Stimulated activated CD4-positive, alpha-beta T cell treated with anti-CD3 and anti-CD28 coated beads, Interleukin-1b, Interleukin-23, amount 100 ng/mL, for 4 hours (primary cell): ENCODE measurements around the gene EPGN.
"Not testable (repeated sequence)": the region's sequence is repeated elsewhere in the genome, so short reads cannot be mapped to it uniquely, and the experiment has no call there.

Experiments used
- DNase-seq, 2 donors: peaks; one replicate each; pipeline ENCODE4 v3.0.0-alpha.2; 2020; ENCODE audit warnings: low read depth in 2 of 2

The EPGN gene

DNA sequence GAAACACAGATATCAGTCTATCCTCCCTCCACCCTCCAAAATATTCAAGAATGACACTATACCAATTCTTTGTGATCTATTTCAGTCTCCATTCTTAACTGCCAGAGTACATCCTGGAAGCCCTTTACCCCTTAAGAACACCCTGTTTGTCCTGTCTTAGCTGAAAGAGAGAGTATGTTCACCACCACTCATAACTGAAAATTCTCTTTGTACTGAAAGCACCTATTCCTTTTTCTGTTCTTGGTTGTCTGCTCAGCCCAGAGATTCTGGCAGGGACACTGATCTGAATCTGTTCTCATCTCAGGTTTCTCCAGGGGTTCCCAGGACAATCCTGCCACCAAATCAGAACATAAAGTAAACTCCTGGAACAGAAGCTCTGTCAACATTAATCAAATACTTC lies 31.2 kb downstream of the EPGN start:
- no peak for DNase-seq

DNA sequence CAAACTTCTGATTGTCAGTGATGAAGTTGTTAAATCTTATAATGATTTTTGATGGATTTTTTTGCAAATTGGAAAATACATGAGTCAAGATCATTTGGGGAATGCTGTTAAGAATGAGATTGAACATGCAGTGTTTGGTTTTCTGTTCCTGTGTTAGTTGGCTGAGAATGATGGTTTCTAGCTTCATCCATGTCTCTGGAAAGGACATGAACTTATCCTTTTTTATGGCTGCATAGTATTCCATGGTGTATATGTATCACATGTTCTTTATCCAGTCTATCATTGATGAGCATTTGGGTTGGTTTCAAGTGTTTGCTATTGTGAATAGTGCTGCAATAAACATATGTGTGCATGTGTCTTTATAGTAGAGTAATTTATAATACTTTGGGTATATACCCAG lies 32.2 kb downstream of the EPGN start:
- DNase-seq, result not testable (repeated sequence)

DNA sequence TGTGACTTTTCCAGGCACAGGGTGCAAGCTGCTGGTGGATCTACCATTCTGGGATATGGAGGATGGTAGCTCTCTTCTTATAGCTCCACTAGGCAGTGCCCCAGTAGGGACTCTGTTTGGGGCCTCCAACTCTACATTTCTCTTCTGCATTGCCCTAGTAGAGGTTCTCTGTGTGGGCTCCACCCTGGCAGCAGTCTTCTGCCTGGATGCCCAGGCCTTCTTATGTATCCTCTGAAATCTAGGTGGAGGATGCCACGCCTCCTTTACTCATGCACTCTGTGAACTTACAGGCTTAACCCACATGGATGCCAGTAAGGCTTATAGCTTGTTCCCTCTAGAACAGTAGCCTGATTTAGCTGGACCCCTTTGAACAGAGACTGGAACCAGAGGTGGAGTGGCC lies 35.8 kb downstream of the EPGN start:
- DNase-seq, result no peak

DNA sequence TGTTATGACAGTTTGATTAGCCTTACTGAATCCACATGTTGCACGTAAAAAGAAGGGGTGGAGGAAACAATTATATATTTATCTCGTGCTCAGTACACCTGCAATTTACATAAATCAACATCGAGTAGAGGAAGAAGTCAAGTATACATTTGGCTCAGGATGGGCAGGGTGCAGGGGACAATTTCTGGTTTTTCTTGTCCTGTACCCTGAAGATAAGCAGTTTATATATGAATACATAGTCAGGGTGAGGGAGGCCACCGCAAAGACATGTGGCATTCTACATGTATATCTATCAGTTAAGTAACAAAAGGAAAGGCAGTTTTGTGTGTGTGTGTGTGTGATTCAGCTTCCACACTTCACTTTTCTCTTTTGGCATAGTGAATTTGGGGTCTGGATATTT lies 45.6 kb downstream of the EPGN start:
- DNase-seq, result no peak

DNA sequence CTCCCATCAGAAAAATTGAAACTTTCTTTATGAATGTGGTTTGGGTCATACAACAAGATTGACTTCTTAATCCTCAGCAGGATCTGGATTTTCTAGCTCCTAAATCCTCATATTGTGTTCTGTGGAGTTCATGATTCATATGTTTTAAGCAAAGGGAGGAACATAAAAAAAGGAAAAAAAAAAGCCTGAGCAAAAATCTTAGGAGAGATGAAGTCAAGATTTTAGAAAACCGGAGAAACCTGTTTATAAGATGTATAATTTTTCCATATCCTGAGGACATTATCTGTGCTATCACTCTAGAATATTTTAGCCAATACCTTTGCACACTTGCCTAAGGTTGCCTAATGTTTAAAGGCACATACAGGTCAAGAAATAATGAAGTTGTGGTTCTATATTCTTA lies 49.7 kb downstream of the EPGN start:
- no peak for DNase-seq

DNA sequence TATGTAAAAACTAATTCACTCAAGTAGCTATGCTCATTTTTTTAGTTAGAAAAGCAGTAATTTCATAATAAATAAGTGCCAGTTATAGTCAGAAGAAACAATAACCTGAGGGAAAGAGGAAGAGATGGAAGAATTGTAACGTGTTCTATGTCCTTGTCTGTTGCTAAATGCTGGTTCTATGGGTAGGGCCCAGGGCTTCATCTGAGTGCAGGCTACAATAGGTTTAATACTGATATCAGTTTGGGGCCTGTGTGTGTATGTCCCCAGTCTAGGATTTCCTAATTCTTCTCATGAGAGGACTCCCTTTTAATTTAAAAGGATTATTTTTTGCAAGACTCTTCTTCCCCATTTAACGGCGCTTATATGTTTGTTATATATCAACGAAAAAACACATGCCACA lies 53.4 kb downstream of the EPGN start:
- DNase-seq, result no peak

DNA sequence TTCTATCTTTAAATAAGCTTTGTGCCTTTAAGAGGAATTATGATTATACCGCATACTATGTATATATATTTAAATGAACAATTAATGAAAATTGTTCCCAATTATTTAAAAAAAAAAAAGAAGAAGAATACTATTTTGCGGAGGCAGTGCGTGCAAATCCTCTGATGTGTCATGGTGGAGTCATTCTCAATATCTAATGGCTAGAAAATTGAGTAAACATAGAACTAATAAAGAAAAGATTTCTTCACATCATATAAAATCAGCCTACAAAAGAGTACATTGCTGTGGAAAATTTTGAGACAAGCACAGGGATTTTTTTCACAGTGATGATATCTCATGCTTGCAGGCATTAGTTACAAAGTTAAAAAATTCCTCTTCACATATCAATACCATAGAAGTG lies 54.1 kb downstream of the EPGN start:
- no peak for DNase-seq

DNA sequence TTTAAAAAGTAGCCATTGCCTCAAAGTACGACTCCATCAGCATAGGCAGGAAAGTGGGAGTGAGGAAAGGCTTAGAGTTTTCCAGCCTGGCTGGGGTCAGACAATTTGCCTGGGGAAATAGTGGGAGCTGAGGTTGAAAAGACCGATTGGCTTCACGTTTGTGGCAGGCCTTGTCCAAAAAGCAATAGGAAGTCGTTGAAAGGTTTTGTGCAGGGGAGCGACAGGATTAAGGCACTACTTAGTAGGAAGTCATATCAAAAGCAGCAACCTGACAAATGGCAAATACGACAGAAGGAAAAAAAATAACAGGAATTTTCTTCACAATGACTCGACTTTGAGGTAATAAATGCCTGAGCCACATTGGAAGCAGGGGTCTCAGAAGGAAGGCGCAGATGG lies 56.0 kb downstream of the EPGN start:
- no peak for DNase-seq

DNA sequence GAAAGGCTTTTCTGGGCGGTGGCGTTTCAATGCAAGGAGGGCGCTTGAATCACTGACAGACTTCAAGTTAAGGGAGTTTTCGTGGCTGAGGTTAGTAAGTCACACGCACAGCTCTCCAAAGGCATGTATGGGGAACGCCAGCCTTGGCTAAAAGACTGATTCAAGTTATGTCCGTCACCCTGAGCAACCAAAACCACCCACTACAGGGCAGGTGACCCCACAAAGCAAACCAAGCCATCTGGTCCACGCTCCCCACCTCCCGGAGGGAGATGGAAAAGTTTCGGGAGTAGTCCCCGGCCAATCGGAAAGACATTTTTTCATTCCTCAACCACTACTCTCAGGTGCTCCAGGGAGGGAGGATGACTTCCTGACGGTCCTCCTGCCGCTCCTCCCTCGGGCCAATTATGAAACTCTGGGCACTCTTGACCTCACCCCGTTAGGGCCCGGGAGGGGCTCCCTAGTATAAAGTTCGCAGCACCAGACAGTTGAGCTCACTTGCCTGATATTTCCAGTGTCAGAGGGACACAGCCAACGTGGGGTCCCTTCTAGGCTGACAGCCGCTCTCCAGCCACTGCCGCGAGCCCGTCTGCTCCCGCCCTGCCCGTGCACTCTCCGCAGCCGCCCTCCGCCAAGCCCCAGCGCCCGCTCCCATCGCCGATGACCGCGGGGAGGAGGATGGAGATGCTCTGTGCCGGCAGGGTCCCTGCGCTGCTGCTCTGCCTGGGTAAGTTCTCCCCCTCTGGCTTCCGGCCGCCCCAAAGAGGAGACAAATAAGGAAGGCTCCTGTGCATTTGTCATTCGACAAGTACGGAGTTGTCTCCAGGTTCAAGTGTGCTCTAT lies 56.6 kb downstream of the EPGN start, which contains the start of gene EREG:
TSS of gene EREG (plus strand) at position 494 of the 840 bp plus-strand sequence. CDS start at position 658, 164 bp downstream.
- DNase-seq, result no peak

DNA sequence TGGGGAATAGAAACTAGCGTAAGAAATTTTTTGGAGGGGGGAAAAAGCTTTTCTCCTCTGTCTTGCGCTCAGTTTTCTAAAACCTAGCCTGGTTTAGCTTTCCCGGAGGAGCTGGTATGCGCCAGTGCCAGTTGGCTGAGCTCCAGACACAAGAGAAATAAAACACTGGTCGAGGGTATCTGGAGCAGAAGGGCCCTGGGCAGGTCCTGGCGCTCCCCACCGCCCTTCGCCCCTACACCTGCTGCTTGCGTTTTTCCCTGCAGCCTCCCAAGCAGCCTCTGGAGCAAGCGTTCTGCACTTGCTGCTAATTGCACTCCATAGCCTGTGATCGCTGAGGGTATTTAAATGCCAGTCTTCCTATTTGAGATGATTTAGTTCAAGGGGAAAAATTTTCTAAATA lies 57.5 kb downstream of the EPGN start:
- no peak for DNase-seq
